ENCODE measurements around the gene KCTD6. TPM values are rescaled to one million over a fixed set of nuclear protein-coding genes. Genes with fewer than 3 reads are reported as not detected.
A peak's percentile ranks its signal among the peaks of the same experiment; 100 is the strongest.

Gene KCTD6
- total and polyA plus RNA-seq, 2 experiments from 2014 or later: 28.3 to 34.6 TPM

GRCh38 chr3:58487140-58487886 lies 4.6 kb upstream of the KCTD6 start:
- H3K4me3 Mint-ChIP-seq: no peak overlapping the region
- Histone ChIP-seq H3K4me1 (ENCODE audit: insufficient read depth) (peaks cover 5% of the 10 kb centered on the region; the same call in 1 of the 2 replicates), H4K20me1 (replicated peaks; ENCODE audit: insufficient read depth) (no peaks in the 10 kb centered on the region), H3K4me2 (no peak overlapping the region), H3K9me2 (ENCODE audit: insufficient read depth) (no peaks in the 10 kb centered on the region), H3K27ac (ENCODE audit: low read depth) (no peak overlapping the region), H3K27me3 (ENCODE audit: insufficient read depth) (no peaks in the 10 kb centered on the region), H2AFZ (peak overlapping the region; percentile 28; the same call in 1 of the 2 replicates), H3K4me3 (no peak overlapping the region), H3K79me2 (replicated peaks; ENCODE audit: insufficient read depth) (no peaks in the 10 kb centered on the region), H3F3A (replicated peaks; ENCODE audit: low read depth) (no peaks in the 10 kb centered on the region), H3K36me3 (ENCODE audit: insufficient read depth) (no peaks in the 10 kb centered on the region)
- no peak for TF ChIP-seq EZH2 (IDR thresholded peaks at IDR 0.05; ENCODE audit: low read depth, unreplicated experiment)
- TF ChIP-seq EZH2phosphoT487 (IDR thresholded peaks at IDR 0.05; ENCODE audit: unreplicated experiment): no peak
- TF ChIP-seq NANOG (IDR thresholded peaks at IDR 0.05; ENCODE audit: borderline replicate concordance): no peak
- no peak for TF ChIP-seq CREB1 (CRISPR knock-in tag; IDR thresholded peaks at IDR 0.05; ENCODE audit: low read depth)
- no peak for TF ChIP-seq ETS1 (IDR thresholded peaks at IDR 0.05)
- TF ChIP-seq, protein P1, sequence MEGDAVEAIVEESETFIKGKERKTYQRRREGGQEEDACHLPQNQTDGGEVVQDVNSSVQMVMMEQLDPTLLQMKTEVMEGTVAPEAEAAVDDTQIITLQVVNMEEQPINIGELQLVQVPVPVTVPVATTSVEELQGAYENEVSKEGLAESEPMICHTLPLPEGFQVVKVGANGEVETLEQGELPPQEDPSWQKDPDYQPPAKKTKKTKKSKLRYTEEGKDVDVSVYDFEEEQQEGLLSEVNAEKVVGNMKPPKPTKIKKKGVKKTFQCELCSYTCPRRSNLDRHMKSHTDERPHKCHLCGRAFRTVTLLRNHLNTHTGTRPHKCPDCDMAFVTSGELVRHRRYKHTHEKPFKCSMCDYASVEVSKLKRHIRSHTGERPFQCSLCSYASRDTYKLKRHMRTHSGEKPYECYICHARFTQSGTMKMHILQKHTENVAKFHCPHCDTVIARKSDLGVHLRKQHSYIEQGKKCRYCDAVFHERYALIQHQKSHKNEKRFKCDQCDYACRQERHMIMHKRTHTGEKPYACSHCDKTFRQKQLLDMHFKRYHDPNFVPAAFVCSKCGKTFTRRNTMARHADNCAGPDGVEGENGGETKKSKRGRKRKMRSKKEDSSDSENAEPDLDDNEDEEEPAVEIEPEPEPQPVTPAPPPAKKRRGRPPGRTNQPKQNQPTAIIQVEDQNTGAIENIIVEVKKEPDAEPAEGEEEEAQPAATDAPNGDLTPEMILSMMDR (conservative IDR thresholded peaks at IDR 0.05; ENCODE audit: low read depth in 2 of 2): no peak
- TF ChIP-seq POLR2AphosphoS5 (IDR thresholded peaks at IDR 0.05; ENCODE audit: low read depth): no peak
- no peak for TF ChIP-seq ZNF331 (CRISPR knock-in tag; IDR thresholded peaks at IDR 0.05; ENCODE audit: low read depth)
- no peak for TF ChIP-seq ZNF462 (CRISPR knock-in tag; IDR thresholded peaks at IDR 0.05)
- TF ChIP-seq ZNF114 (CRISPR knock-in tag; IDR thresholded peaks at IDR 0.05): no peak
- TF ChIP-seq STAT1 (IDR thresholded peaks at IDR 0.05; ENCODE audit: unreplicated experiment): no peak
- TF ChIP-seq REST (IDR thresholded peaks at IDR 0.05; ENCODE audit: unreplicated experiment): no peak
- no peak for TF ChIP-seq JUNB (IDR thresholded peaks at IDR 0.05; ENCODE audit: unreplicated experiment)
- no peak overlapping the region for H3K27ac Mint-ChIP-seq
- ATAC-seq (no peak), DNase-seq (ENCODE audit: low spot score) (no peak)
- H3K4me1 Mint-ChIP-seq: peaks cover 10% of the 10 kb centered on the region
- no peaks in the 10 kb centered on the region for H3K9me3 Mint-ChIP-seq
- no peaks in the 10 kb centered on the region for H3K36me3 Mint-ChIP-seq (ENCODE audit: low read depth)
- H3K27me3 Mint-ChIP-seq (ENCODE audit: insufficient read depth, low read depth, poor library complexity): peaks cover 8% of the 10 kb centered on the region
